Esophagus muscularis mucosa (tissue), 4 donors: Measurements from ENCODE around the gene XAF1. TPM values are rescaled to one million over a fixed set of nuclear protein-coding genes. Genes with fewer than 3 reads are reported as not detected.
"Not testable (repeated sequence)": the region's sequence is repeated elsewhere in the genome, so short reads cannot be mapped to it uniquely, and the experiment has no call there.

Source experiments
- DNase-seq: peaks from one replicate; pipeline ENCODE4 v3.0.0-alpha.2; 2017; ENCODE audit errors: extremely low spot score
- H3K27ac ChIP-seq, 4 donors: fragments of 200-600 bp; sonication (generic); replicated peaks in 1 of 4; 1 replicate in 3 of 4; 2 replicates in 1 of 4; pipeline ENCODE4 v1.5.1; 2016 to 2019; ENCODE audit warnings: mild to moderate bottlenecking in 1 of 4
- H3K27me3 ChIP-seq, 4 donors: fragments of 200-600 bp; sonication (generic); one replicate each; pipeline versions ENCODE4 v1.5.1 to v1.6.0; 2016 to 2019
- H3K36me3 ChIP-seq, 4 donors: fragments of 200-600 bp; sonication (generic); one replicate each; pipeline ENCODE4 v1.5.1; 2016 to 2019
- H3K4me1 ChIP-seq, 4 donors: fragments of 200-600 bp; sonication (generic); one replicate each; pipeline ENCODE4 v1.5.1; 2016 to 2019
- H3K4me3 ChIP-seq, 4 donors: fragments of 200-600 bp; sonication (generic); 1 replicate in 2 of 4; 2 replicates in 2 of 4; pipeline ENCODE4 v1.5.1; 2016 to 2019; ENCODE audit warnings: mild to moderate bottlenecking in 4 of 4, moderate library complexity in 1 of 4
- H3K9me3 ChIP-seq, 4 donors: fragments of 200-600 bp; sonication (generic); 1 replicate in 3 of 4; 2 replicates in 1 of 4; pipeline ENCODE4 v1.5.1; 2016 to 2019
- CTCF ChIP-seq, 3 experiments: fragments of 200-600 bp in 2 of 3; fragments of 450-650 bp in 1 of 3; sonication (generic) in 2 of 3; IDR thresholded peaks; one replicate each; pipeline ENCODE4 v1.5.1; 2017 to 2019; ENCODE audit warnings: antibody characterized with exemption in 3 of 3, mild to moderate bottlenecking in 2 of 3, moderate library complexity in 1 of 3
- EP300 ChIP-seq: sonication (generic); formaldehyde crosslinking; IDR thresholded peaks from one replicate; pipeline ENCODE4 v1.6.1; 2017; ENCODE audit warnings: antibody characterized with exemption
- POLR2A ChIP-seq: fragments of 450-650 bp; IDR thresholded peaks from one replicate; pipeline ENCODE4 v1.6.1; 2017; ENCODE audit warnings: antibody characterized with exemption, moderate library complexity, mild to moderate bottlenecking, low read depth
- POLR2AphosphoS5 ChIP-seq, 2 donors: sonication (generic); formaldehyde crosslinking; IDR thresholded peaks; one replicate each; pipeline ENCODE4 v1.6.1; 2017; ENCODE audit warnings: antibody characterized with exemption in 2 of 2
- WGBS: methylation state at CpG from one replicate; pipeline ENCODE4 v1.1.5; 2018; 5-methylcytosine and 5-hydroxymethylcytosine counted together
- intact Hi-C: fragments of 100-400 bp; cut with DNase I; formaldehyde crosslinking; loops from one replicate; pipeline ENCODE4 v1.15.1; 2023
- total RNA-seq, 4 donors: library from RNA; depleted of rRNA; stranded (reverse); fragments of >200 nt; gene quantifications; one replicate each; pipeline versions ENCODE4 v1.1.0 to v1.2.1, GENCODE V29; 2016

Gene XAF1
- total RNA-seq, 4 donors from 2014 or later, result 11.1 to 35.3 (median 15.9) TPM

DNA sequence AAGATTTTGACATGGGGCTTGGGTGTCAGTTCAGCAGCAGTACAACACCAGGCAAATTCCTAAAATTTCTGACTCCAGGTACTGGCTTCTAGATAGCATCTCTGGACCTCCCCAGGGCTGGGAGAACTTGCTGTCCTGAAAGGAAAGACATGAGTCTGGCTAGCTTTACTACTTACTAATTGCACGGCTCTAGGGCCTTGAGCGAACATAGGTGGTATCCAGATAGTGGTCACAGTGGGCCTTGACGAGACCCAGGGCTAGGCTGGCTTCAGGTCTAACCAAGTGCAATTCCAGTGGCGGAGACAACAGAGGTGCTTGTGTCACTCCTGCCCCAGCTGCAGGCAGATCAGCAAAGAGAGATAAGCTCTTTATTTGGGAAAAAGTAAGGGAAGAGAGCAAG is 26.3 kb upstream of the XAF1 start:
- no peaks in the 10 kb centered on the region for H3K9me3 ChIP-seq
- no peaks in the 10 kb centered on the region for H3K36me3 ChIP-seq
- no peak overlapping the region for H3K27ac ChIP-seq
- intact Hi-C loops, result no loop called here
- H3K4me3 ChIP-seq, result no peak overlapping the region
- no peak for DNase-seq
- no peaks in the 10 kb centered on the region for H3K4me1 ChIP-seq
- WGBS, result 70% methylated on average over 4 of the region's 4 CpGs
- TF ChIP-seq CTCF (IDR thresholded peaks at IDR 0.05) (no peak), POLR2A (no peak), POLR2AphosphoS5 (IDR thresholded peaks at IDR 0.05) (no peak), EP300 (no peak)
- no peaks in the 10 kb centered on the region for H3K27me3 ChIP-seq

- H3K9me3 ChIP-seq, H3K27ac ChIP-seq, H3K4me1 ChIP-seq, intact Hi-C loops, H3K36me3 ChIP-seq, H3K4me3 ChIP-seq, H3K27me3 ChIP-seq, DNase-seq: not testable (repeated sequence)
- WGBS, result 91% methylated on average over 6 of the region's 6 CpGs
These were observed 9.2 kb upstream of the XAF1 start for GRCh38 chr17:6746665-6747064.

- Histone ChIP-seq H3K4me1 (peaks cover 10 to 21% (median 20%) of the 10 kb centered on the region in 4 donors), H3K36me3 (no peaks in the 10 kb centered on the region), H3K9me3 (no peaks in the 10 kb centered on the region), H3K27ac (no peak overlapping the region), H3K27me3 (no peaks in the 10 kb centered on the region), H3K4me3 (no peak overlapping the region)
- intact Hi-C loops, result no loop called here
- TF ChIP-seq CTCF (IDR thresholded peaks at IDR 0.05), result no peak
- TF ChIP-seq POLR2AphosphoS5 (IDR thresholded peaks at IDR 0.05), result no peak
- TF ChIP-seq EP300, result no peak
- no peak for TF ChIP-seq POLR2A
- DNase-seq, result no peak
These were observed 7.2 kb upstream of the XAF1 start for GRCh38 chr17:6748617-6749016.

GRCh38 chr17:6749519-6749918 is 6.3 kb upstream of the XAF1 start:
- H3K36me3 ChIP-seq, result no peaks in the 10 kb centered on the region
- intact Hi-C loops, result no loop called here
- H3K4me3 ChIP-seq, result no peak overlapping the region

GRCh38 chr17:6752068-6752909 is 3.6 kb upstream of the XAF1 start:
- TF ChIP-seq POLR2AphosphoS5 (IDR thresholded peaks at IDR 0.05), result peak; percentile 25 to 50
- TF ChIP-seq CTCF (IDR thresholded peaks at IDR 0.05), result no peak
- TF ChIP-seq EP300, result no peak
- TF ChIP-seq POLR2A, result no peak
- H3K9me3 ChIP-seq, result no peaks in the 10 kb centered on the region
- no peak for DNase-seq
- H3K4me3 ChIP-seq, result no peak overlapping the region
- no peaks in the 10 kb centered on the region for H3K27me3 ChIP-seq
- H3K36me3 ChIP-seq, result no peaks in the 10 kb centered on the region
- H3K27ac ChIP-seq, result peak overlapping the region; percentile 59 to 78 (median 72)
- 44% methylated on average over 7 of the region's 7 CpGs for WGBS
- intact Hi-C loops, result no loop called here
- H3K4me1 ChIP-seq, result peaks cover 24 to 49% (median 44%) of the 10 kb centered on the region in 4 donors

More at GRCh38 chr17:6749519-6749918, 6.3 kb upstream of the XAF1 start:
- H3K4me1 ChIP-seq, result peaks cover 18 to 27% (median 23%) of the 10 kb centered on the region in 4 donors
- H3K9me3 ChIP-seq, result no peaks in the 10 kb centered on the region
- no peak overlapping the region for H3K27ac ChIP-seq
- TF ChIP-seq EP300 (no peak), CTCF (IDR thresholded peaks at IDR 0.05) (no peak), POLR2AphosphoS5 (IDR thresholded peaks at IDR 0.05) (no peak), POLR2A (no peak)
- WGBS, result 80% methylated on average over 6 of the region's 6 CpGs
- no peaks in the 10 kb centered on the region for H3K27me3 ChIP-seq
- DNase-seq, result no peak
